Effector memory CD4-positive, alpha-beta T cell (primary cell): ENCODE data around the gene SPRR5.

ENCODE experiments used
- DNase-seq, 3 donors: peaks; one replicate each; pipeline ENCODE4 v3.0.0-alpha.2; 2020
- H3K27ac ChIP-seq: 2 replicates; pipeline ENCODE4 v1.7.0; 2013; ENCODE audit warnings: mild to moderate bottlenecking, low read length, moderate library complexity; ENCODE audit not compliant: insufficient read depth, poor library complexity, severe bottlenecking
- H3K27me3 ChIP-seq: replicated peaks from 2 replicates; pipeline ENCODE4 v1.7.0; 2013; ENCODE audit warnings: mild to moderate bottlenecking, low read length; ENCODE audit not compliant: insufficient read depth, control insufficient read depth, poor library complexity, severe bottlenecking
- H3K36me3 ChIP-seq: 2 replicates; pipeline ENCODE4 v1.7.0; 2013; ENCODE audit warnings: mild to moderate bottlenecking, low read length, moderate library complexity; ENCODE audit not compliant: control insufficient read depth, insufficient read depth
- H3K4me1 ChIP-seq: 2 replicates; pipeline ENCODE4 v1.7.0; 2013; ENCODE audit warnings: low read length, mild to moderate bottlenecking; ENCODE audit not compliant: control insufficient read depth, insufficient read depth, poor library complexity, severe bottlenecking
- H3K4me3 ChIP-seq: 2 replicates; pipeline ENCODE4 v1.7.0; 2013; ENCODE audit warnings: low read length, low read depth, mild to moderate bottlenecking; ENCODE audit not compliant: insufficient read depth, poor library complexity, severe bottlenecking
- H3K9me3 ChIP-seq: 2 replicates; pipeline ENCODE4 v1.7.0; 2013; ENCODE audit warnings: mild to moderate bottlenecking, low read length, moderate library complexity; ENCODE audit not compliant: control insufficient read depth

Gene SPRR5

GRCh38 chr1:152997901-152998300 lies 50.9 kb downstream of the SPRR5 start:
- no peak overlapping the region for H3K4me3 ChIP-seq
- no peak for DNase-seq
- no peaks in the 10 kb centered on the region for H3K4me1 ChIP-seq
- H3K27ac ChIP-seq: no peak overlapping the region
- H3K36me3 ChIP-seq: no peaks in the 10 kb centered on the region
- no peaks in the 10 kb centered on the region for H3K9me3 ChIP-seq
- H3K27me3 ChIP-seq: no peaks in the 10 kb centered on the region

GRCh38 chr1:152998476-152998875 lies 51.5 kb downstream of the SPRR5 start:
- Histone ChIP-seq H3K27ac (no peak overlapping the region), H3K27me3 (no peaks in the 10 kb centered on the region), H3K36me3 (no peaks in the 10 kb centered on the region), H3K9me3 (no peaks in the 10 kb centered on the region), H3K4me1 (no peaks in the 10 kb centered on the region), H3K4me3 (no peak overlapping the region)
- no peak for DNase-seq
